Stimulated activated CD8-positive, alpha-beta memory T cell treated with anti-CD3 and anti-CD28 coated beads, Interleukin-12 subunit alpha, Interleukin-12 subunit beta, amount 100 ng/mL, for 1 hour (primary cell): ENCODE measurements around the gene AK2.
"Not testable (repeated sequence)": the region's sequence is repeated elsewhere in the genome, so short reads cannot be mapped to it uniquely, and the experiment has no call there.

Experiments used
- DNase-seq: peaks from one replicate; pipeline ENCODE4 v3.0.0-alpha.2; 2020; ENCODE audit warnings: low read depth

Gene AK2

GRCh38 chr1:32998997-32999396, 37.7 kb downstream of the AK2 start:
- DNase-seq = no peak

GRCh38 chr1:32998064-32998463, 38.6 kb downstream of the AK2 start:
- DNase-seq = no peak

GRCh38 chr1:32997381-32997891, 39.2 kb downstream of the AK2 start:
- no peak for DNase-seq

GRCh38 chr1:32993324-32993636, 43.4 kb downstream of the AK2 start:
- not testable (repeated sequence) for DNase-seq

GRCh38 chr1:32992489-32993323, 44.0 kb downstream of the AK2 start:
- no peak for DNase-seq

- no peak for DNase-seq
Observed at GRCh38 chr1:32991819-32992488, 44.7 kb downstream of the AK2 start.

- no peak for DNase-seq
Observed at GRCh38 chr1:32991386-32991785, 45.3 kb downstream of the AK2 start.

GRCh38 chr1:32990887-32991286, 45.8 kb downstream of the AK2 start:
- no peak for DNase-seq

GRCh38 chr1:32989160-32990050, 47.3 kb downstream of the AK2 start:
- DNase-seq = no peak

GRCh38 chr1:32988665-32989064, 48.0 kb downstream of the AK2 start:
- no peak for DNase-seq

- no peak for DNase-seq
Observed at GRCh38 chr1:32985226-32985625, 51.5 kb downstream of the AK2 start.

- DNase-seq = no peak
Observed at GRCh38 chr1:32984455-32985171, 52.1 kb downstream of the AK2 start.

GRCh38 chr1:32984090-32984454, 52.6 kb downstream of the AK2 start:
- no peak for DNase-seq

GRCh38 chr1:32983020-32983419, 53.7 kb downstream of the AK2 start:
- DNase-seq = no peak

GRCh38 chr1:32981003-32981901, 55.4 kb downstream of the AK2 start:
- DNase-seq = peak; percentile 46

- no peak for DNase-seq
Observed at GRCh38 chr1:32980080-32980479, 56.6 kb downstream of the AK2 start.

- DNase-seq = no peak
Observed at GRCh38 chr1:32978854-32979253, 57.8 kb downstream of the AK2 start.

GRCh38 chr1:32977546-32978087, 59.1 kb downstream of the AK2 start:
- no peak for DNase-seq

- DNase-seq = not testable (repeated sequence)
Observed at GRCh38 chr1:32975055-32975454, 61.6 kb downstream of the AK2 start.

GRCh38 chr1:32973458-32973857, 63.2 kb downstream of the AK2 start:
- not testable (repeated sequence) for DNase-seq
